ENCODE results near the gene ITSN2.
"Not testable (repeated sequence)": the region's sequence is repeated elsewhere in the genome, so short reads cannot be mapped to it uniquely, and the experiment has no call there.

The ITSN2 gene

GRCh38 chr2:24342110-24342910 is 18.0 kb downstream of the ITSN2 start:
- ChIA-PET CTCF (interaction anchor here (0.7 to 1.7 kb wide), 5 partner anchors 8 to 32 kb away, joined by 3 to 6 read pairs (median 3); no protein-coding TSS in a partner anchor), POLR2A (interaction anchor here (1.3 to 2.1 kb wide), 3 partner anchors 8 to 18 kb away, joined by 5 to 13 read pairs (median 10); partner anchors contain the start of gene ITSN2)
- DNase-seq (ENCODE audit: extremely low spot score) = peak; percentile 37
- TF ChIP-seq, protein P1, sequence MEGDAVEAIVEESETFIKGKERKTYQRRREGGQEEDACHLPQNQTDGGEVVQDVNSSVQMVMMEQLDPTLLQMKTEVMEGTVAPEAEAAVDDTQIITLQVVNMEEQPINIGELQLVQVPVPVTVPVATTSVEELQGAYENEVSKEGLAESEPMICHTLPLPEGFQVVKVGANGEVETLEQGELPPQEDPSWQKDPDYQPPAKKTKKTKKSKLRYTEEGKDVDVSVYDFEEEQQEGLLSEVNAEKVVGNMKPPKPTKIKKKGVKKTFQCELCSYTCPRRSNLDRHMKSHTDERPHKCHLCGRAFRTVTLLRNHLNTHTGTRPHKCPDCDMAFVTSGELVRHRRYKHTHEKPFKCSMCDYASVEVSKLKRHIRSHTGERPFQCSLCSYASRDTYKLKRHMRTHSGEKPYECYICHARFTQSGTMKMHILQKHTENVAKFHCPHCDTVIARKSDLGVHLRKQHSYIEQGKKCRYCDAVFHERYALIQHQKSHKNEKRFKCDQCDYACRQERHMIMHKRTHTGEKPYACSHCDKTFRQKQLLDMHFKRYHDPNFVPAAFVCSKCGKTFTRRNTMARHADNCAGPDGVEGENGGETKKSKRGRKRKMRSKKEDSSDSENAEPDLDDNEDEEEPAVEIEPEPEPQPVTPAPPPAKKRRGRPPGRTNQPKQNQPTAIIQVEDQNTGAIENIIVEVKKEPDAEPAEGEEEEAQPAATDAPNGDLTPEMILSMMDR (IDR thresholded peaks at IDR 0.05; ENCODE audit: control extremely low read depth, extremely low read depth, low read depth, missing control alignments) = peak; percentile 26

- TF ChIP-seq, protein P1 (IDR thresholded peaks at IDR 0.05; ENCODE audit: control extremely low read depth, extremely low read depth, low read depth, missing control alignments) = no peak
- ChIA-PET POLR2A (no interaction called here), CTCF (interaction anchor here (1.0 to 1.4 kb wide), 3 partner anchors 10 to 15 kb away, joined by 3 to 5 read pairs (median 4); no protein-coding TSS in a partner anchor)
- DNase-seq (ENCODE audit: extremely low spot score) = no peak
These were observed 20.5 kb downstream of the ITSN2 start for GRCh38 chr2:24339856-24340262.

DNA sequence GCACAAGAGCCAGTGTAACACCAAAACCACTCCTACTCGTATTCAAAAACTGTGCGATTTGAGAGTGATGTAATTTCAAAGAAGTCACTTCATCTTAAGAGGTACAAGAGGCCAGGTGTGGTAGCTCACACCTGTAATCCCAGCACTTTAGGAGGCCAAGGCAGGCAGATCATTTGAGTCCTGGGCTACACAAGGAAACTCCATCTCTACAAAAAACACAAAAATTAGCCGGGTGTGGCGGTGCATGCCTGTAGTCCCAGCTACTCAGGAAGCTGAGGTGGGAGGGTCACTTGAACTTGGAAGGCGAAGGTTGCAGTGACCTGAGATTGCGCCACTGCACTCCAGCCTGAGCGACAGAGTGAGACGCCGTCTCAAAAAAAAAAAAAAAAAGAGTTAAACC is 21.2 kb downstream of the ITSN2 start:
- ChIA-PET POLR2A (interaction anchor here (0.7 kb wide), 1 partner anchor 413 kb away, joined by 5 read pairs; no protein-coding TSS in a partner anchor), CTCF (interaction anchor here (1.0 to 1.4 kb wide), 3 partner anchors 10 to 16 kb away, joined by 3 to 5 read pairs (median 4); no protein-coding TSS in a partner anchor)
- not testable (repeated sequence) for DNase-seq (ENCODE audit: extremely low spot score)

- POLR2A ChIA-PET = no interaction called here
- TF ChIP-seq, protein P1 (IDR thresholded peaks at IDR 0.05; ENCODE audit: control extremely low read depth, extremely low read depth, low read depth, missing control alignments) = peak; percentile 24
- no peak for DNase-seq (ENCODE audit: extremely low spot score)
- CTCF ChIA-PET = no interaction called here
These were observed 22.4 kb downstream of the ITSN2 start for GRCh38 chr2:24337890-24338289.

DNA sequence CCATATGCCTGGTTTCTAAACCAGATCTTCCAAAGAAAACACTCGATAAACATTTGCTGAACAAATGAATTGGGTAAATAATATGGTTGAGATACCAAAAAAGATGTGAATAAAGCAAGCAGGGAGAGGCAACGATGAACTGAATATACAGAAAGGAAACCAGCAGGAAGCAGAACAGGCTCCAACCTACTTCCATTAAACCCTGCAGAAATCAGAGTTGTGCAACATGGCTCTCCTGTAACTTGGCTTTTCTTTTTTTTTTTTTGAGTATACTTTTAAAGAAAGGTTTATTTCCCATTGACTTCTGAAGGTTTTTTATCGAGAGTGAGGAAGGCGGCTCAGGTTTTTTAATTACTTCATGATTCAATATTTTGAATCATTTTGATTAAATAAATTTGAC is 23.5 kb downstream of the ITSN2 start:
- POLR2A ChIA-PET = interaction anchor here (0.9 kb wide), 1 partner anchor 15 kb away, joined by 3 read pairs; no protein-coding TSS in a partner anchor
- CTCF ChIA-PET = no interaction called here
- DNase-seq (ENCODE audit: extremely low spot score) = no peak
- TF ChIP-seq, protein P1 (IDR thresholded peaks at IDR 0.05; ENCODE audit: control extremely low read depth, extremely low read depth, low read depth, missing control alignments) = no peak

GRCh38 chr2:24334245-24334633 is 26.1 kb downstream of the ITSN2 start:
- ChIA-PET CTCF (no interaction called here), POLR2A (no interaction called here)
- TF ChIP-seq, protein P1 (IDR thresholded peaks at IDR 0.05; ENCODE audit: control extremely low read depth, extremely low read depth, low read depth, missing control alignments) = no peak
- DNase-seq (ENCODE audit: extremely low spot score) = no peak
